ENCODE measurements around the gene PRKAG2.

GRCh38 chr7:151777495-151777880 lies 99.4 kb downstream of the PRKAG2 start:
- TF ChIP-seq EZH2phosphoT487 (IDR thresholded peaks at IDR 0.05; ENCODE audit: low read depth) (no peak), CTCF (IDR thresholded peaks at IDR 0.05; ENCODE audit: low read depth, low read length) (no peak)
